HuH-7 (cell line): ENCODE results near the gene SCNM1.
"Not testable (repeated sequence)": the region's sequence is repeated elsewhere in the genome, so short reads cannot be mapped to it uniquely, and the experiment has no call there.

Experiments
- DNase-seq: peaks from one replicate; pipeline ENCODE4 v3.0.0; 2011; ENCODE audit warnings: low spot score

Gene SCNM1

GRCh38 chr1:151193856-151194255 lies 27.9 kb downstream of the SCNM1 start:
- no peak for DNase-seq

GRCh38 chr1:151194894-151195594 lies 29.1 kb downstream of the SCNM1 start:
- peak; percentile 52 for DNase-seq

GRCh38 chr1:151196292-151196800 lies 30.4 kb downstream of the SCNM1 start:
- DNase-seq, result no peak

- no peak for DNase-seq
Measured at GRCh38 chr1:151197863-151198253, 31.9 kb downstream of the SCNM1 start.

- peak; percentile 90 for DNase-seq
Measured at GRCh38 chr1:151198254-151199127, 32.5 kb downstream of the SCNM1 start, which contains the start of gene PIP5K1A. PIP5K1A (plus strand) TSS chr1:151198552; CDS start chr1:151198997, 445 bp downstream.

GRCh38 chr1:151199873-151200581 lies 34.1 kb downstream of the SCNM1 start:
- DNase-seq, result no peak

- not testable (repeated sequence) for DNase-seq
Measured at GRCh38 chr1:151205381-151205965, 39.5 kb downstream of the SCNM1 start.

GRCh38 chr1:151210830-151211229 lies 44.9 kb downstream of the SCNM1 start:
- DNase-seq, result no peak

- no peak for DNase-seq
Measured at GRCh38 chr1:151211972-151212705, 46.2 kb downstream of the SCNM1 start.

GRCh38 chr1:151213560-151213959 lies 47.6 kb downstream of the SCNM1 start:
- no peak for DNase-seq
